ENCODE measurements around the gene MTMR3. TPM values are rescaled to one million over a fixed set of nuclear protein-coding genes. Genes with fewer than 3 reads are reported as not detected.

MTMR3 gene
- total and polyA plus RNA-seq, 8 donors = 37.4 to 55.4 (median 44.9) TPM

DNA sequence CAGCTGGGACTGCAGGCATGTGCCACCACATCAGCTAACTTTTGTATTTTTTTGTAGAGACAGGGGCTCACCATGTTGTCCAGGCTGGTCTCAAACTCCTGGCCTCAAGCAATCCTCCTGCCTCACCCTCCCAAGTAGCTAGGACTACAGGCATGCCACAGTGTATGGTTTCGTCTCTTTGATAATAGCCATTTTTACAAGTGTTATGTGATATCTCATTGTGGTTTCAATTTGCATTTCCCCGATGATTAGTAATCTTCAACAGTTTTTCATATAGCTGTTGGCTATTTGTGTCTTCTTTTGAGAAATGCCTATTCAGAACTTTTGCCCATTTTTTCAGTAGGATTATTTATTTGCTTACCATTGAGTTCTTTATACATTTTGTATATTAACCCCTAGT is 9.0 kb upstream of the MTMR3 start:
- DNase-seq (no peak), ATAC-seq (no peak)
- peaks cover 0 to 11% of the 10 kb centered on the region in 2 donors for H3K4me1 ChIP-seq
- H3K27ac ChIP-seq = no peak overlapping the region
- H3K9me3 ChIP-seq = no peaks in the 10 kb centered on the region
- intact Hi-C loops (cut with DNase I) = no loop called here
- H3K36me3 ChIP-seq = no peaks in the 10 kb centered on the region
- TF ChIP-seq, protein P1, sequence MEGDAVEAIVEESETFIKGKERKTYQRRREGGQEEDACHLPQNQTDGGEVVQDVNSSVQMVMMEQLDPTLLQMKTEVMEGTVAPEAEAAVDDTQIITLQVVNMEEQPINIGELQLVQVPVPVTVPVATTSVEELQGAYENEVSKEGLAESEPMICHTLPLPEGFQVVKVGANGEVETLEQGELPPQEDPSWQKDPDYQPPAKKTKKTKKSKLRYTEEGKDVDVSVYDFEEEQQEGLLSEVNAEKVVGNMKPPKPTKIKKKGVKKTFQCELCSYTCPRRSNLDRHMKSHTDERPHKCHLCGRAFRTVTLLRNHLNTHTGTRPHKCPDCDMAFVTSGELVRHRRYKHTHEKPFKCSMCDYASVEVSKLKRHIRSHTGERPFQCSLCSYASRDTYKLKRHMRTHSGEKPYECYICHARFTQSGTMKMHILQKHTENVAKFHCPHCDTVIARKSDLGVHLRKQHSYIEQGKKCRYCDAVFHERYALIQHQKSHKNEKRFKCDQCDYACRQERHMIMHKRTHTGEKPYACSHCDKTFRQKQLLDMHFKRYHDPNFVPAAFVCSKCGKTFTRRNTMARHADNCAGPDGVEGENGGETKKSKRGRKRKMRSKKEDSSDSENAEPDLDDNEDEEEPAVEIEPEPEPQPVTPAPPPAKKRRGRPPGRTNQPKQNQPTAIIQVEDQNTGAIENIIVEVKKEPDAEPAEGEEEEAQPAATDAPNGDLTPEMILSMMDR (IDR thresholded peaks at IDR 0.05) = no peak
- no peaks in the 10 kb centered on the region for H3K27me3 ChIP-seq
- no peak overlapping the region for H3K4me3 ChIP-seq

DNA sequence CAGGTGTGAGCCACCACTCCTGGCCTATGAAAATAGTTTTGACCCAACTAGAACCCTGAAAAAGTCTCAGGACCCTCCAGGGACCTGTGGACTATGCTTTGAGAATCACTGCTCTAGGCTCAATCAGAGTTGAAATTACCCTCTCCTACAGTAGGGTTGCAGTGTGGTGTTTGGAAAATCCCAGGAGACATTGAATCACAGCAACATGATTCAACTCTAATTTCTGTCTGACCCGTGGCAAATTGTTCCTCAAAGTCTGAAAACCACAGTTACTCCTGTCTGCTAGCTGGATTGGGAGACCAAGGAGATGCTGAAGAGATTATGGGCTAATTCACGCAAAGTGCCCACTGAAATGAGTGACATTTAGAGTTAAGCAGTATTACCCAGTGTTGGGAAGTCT is 5.4 kb upstream of the MTMR3 start:
- Histone ChIP-seq H3K4me3 (no peak overlapping the region), H3K4me1 (peaks cover 0 to 8% of the 10 kb centered on the region in 2 donors), H3K27ac (no peak overlapping the region), H3K9me3 (no peaks in the 10 kb centered on the region), H3K27me3 (no peaks in the 10 kb centered on the region), H3K36me3 (no peaks in the 10 kb centered on the region)
- TF ChIP-seq, protein P1 (IDR thresholded peaks at IDR 0.05) = no peak
- ATAC-seq = no peak
- no peak for DNase-seq
- intact Hi-C loops (cut with DNase I) = no loop called here

DNA sequence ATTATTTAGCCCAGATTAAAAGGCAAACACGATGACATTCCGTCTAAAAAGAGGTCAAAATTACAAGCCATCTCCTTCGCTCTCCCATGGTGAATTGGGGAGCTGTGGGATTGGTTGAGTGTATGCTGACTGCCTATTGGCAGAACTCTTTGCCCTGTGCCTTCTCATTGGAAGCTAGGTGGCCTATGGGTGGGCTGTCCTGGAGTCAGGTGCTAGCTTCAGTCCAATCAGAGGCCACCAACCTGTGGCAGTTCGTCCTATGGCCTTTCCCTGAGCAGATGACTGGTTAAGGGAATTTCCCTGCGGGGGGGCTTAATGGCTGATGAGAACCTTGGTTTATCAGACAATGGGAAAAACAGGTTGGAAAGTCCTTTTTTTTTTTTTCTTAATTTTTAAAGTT is 3.2 kb upstream of the MTMR3 start:
- intact Hi-C loops (cut with DNase I) = no loop called here
- Histone ChIP-seq H3K27me3 (no peaks in the 10 kb centered on the region), H3K27ac (no peak overlapping the region), H3K36me3 (no peaks in the 10 kb centered on the region), H3K9me3 (no peaks in the 10 kb centered on the region), H3K4me3 (no peak overlapping the region), H3K4me1 (peaks cover 3 to 14% of the 10 kb centered on the region in 2 donors)
- ATAC-seq (no peak), DNase-seq (no peak)
- TF ChIP-seq, protein P1 (IDR thresholded peaks at IDR 0.05) = no peak

DNA sequence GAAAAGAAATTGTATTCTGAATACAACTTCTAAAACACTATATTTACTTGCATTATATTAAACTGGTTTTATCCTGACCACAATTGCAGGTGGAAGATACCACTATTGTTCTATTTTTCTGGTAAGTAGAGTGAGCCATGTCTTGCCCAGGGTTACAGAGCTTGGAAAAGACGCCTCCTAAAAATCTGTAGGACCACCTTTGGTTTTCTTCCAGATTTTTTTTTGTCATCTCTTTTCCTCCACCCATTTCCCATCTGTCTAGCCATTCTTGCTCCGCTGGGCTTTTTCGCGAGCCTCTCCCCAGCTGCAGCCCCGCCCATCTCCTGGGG is 294 bp upstream of the MTMR3 start:
- H3K4me3 ChIP-seq = peak overlapping the region; percentile 94 to 98
- intact Hi-C loops (cut with DNase I) = no loop called here
- peaks cover 12 to 43% of the 10 kb centered on the region in 2 donors for H3K4me1 ChIP-seq
- no peaks in the 10 kb centered on the region for H3K36me3 ChIP-seq
- no peaks in the 10 kb centered on the region for H3K9me3 ChIP-seq
- H3K27ac ChIP-seq = peak overlapping the region in 1 of 2 donors; percentile 97
- ATAC-seq (no peak), DNase-seq (no peak)
- TF ChIP-seq, protein P1 (IDR thresholded peaks at IDR 0.05) = no peak
- H3K27me3 ChIP-seq = no peaks in the 10 kb centered on the region

DNA sequence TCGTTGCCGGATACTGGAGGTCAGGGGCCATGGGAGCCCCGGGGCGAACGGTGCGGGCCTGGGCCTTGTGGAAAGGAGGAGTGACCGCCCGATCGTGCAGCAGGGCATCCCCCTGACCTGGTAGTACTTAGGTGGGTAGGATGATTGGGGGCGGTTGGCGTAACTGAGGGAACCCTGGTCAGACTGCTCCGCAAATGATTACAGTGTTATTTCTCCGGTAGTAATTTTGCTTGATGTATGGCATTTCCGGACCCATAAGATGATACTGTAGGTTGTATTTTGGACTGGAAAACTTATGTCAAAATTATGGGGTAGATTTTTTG is 762 bp downstream of the MTMR3 start:
- H3K4me3 ChIP-seq = peak overlapping the region; percentile 94 to 98
- H3K27me3 ChIP-seq = no peaks in the 10 kb centered on the region
- DNase-seq (no peak), ATAC-seq (peak; percentile 3)
- TF ChIP-seq, protein P1 (IDR thresholded peaks at IDR 0.05) = no peak
- H3K4me1 ChIP-seq = peaks cover 12 to 54% of the 10 kb centered on the region in 2 donors
- H3K27ac ChIP-seq = peak overlapping the region; percentile 96 to 97
- H3K9me3 ChIP-seq = no peaks in the 10 kb centered on the region
- no peaks in the 10 kb centered on the region for H3K36me3 ChIP-seq
- intact Hi-C loops (cut with DNase I) = no loop called here

Data from left lung (tissue), 10 donors.